GM18909 (cell line): ENCODE results near the gene PGK1.
"Not testable (repeated sequence)": the region's sequence is repeated elsewhere in the genome, so short reads cannot be mapped to it uniquely, and the experiment has no call there.

ENCODE experiments used
- ATAC-seq: cut with Tn5 transposase; IDR thresholded peaks from one replicate; pipeline ENCODE4 v1.9.1; 2021; ENCODE audit warnings: mild to moderate bottlenecking; ENCODE audit not compliant: unreplicated experiment, poor library complexity

PGK1 gene

DNA sequence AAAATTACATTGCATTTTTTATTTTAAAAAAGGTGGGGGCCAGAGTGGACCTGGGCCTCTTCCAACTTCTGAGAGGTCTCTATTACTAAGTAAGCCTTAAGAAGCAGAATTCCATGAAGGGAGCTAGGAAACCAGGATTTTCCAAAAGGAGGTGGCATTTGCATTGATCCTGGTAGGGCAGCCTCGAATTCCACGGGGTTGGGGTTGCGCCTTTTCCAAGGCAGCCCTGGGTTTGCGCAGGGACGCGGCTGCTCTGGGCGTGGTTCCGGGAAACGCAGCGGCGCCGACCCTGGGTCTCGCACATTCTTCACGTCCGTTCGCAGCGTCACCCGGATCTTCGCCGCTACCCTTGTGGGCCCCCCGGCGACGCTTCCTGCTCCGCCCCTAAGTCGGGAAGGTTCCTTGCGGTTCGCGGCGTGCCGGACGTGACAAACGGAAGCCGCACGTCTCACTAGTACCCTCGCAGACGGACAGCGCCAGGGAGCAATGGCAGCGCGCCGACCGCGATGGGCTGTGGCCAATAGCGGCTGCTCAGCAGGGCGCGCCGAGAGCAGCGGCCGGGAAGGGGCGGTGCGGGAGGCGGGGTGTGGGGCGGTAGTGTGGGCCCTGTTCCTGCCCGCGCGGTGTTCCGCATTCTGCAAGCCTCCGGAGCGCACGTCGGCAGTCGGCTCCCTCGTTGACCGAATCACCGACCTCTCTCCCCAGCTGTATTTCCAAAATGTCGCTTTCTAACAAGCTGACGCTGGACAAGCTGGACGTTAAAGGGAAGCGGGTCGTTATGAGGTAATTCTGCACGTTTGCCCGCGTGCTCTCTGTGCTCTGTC lies at the start of gene PGK1:
PGK1 (plus strand) TSS at position 626 of the 824 bp plus-strand sequence; CDS start at position 719, 93 bp downstream.
- ATAC-seq, result peak; percentile 97

DNA sequence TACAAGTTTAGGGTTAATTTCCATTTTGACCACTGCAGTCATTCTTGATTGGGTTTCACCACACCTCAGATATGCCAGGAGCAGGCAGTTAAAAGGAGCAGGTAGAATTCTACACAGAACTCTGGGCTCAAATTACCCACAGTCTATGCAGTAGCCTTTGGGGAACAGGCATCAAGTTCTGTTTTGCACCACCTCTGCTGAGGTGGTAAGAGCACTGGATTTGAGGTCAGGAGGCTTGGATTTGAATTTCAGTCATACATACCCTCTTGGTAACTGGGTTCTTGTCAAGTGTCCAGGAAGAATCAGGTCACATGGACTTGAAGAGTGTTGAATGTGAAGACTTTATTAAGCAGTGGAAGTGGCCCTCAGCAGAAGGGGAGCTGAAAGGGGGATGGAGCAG lies 40.4 kb upstream of the PGK1 start:
- no peak for ATAC-seq

- no peak for ATAC-seq
Observed at GRCh38 chrX:78064152-78064551, 39.9 kb upstream of the PGK1 start.

- ATAC-seq, result peak; percentile 86
Observed at GRCh38 chrX:78064698-78065601, 39.1 kb upstream of the PGK1 start.

DNA sequence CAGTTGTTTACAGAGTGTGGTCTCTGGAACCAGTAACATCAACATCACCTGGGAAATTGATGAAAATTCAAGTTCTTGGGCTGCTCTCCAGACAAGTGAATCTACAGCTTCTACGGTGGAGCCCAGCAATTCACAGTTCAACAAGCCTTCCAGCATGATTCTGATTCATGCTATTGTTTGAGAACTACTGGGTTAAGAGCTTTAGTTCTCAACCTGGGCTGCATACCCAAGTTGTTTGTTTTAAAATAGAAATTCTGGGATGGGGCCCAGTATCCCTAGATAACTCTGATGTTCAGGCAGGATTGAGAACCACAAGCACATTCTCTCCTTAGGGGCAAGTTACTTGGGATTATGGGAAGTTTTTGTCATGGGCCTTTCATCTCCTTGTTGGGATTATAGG lies 37.9 kb upstream of the PGK1 start:
- no peak for ATAC-seq

- no peak for ATAC-seq
Observed at GRCh38 chrX:78071331-78071730, 32.7 kb upstream of the PGK1 start.

DNA sequence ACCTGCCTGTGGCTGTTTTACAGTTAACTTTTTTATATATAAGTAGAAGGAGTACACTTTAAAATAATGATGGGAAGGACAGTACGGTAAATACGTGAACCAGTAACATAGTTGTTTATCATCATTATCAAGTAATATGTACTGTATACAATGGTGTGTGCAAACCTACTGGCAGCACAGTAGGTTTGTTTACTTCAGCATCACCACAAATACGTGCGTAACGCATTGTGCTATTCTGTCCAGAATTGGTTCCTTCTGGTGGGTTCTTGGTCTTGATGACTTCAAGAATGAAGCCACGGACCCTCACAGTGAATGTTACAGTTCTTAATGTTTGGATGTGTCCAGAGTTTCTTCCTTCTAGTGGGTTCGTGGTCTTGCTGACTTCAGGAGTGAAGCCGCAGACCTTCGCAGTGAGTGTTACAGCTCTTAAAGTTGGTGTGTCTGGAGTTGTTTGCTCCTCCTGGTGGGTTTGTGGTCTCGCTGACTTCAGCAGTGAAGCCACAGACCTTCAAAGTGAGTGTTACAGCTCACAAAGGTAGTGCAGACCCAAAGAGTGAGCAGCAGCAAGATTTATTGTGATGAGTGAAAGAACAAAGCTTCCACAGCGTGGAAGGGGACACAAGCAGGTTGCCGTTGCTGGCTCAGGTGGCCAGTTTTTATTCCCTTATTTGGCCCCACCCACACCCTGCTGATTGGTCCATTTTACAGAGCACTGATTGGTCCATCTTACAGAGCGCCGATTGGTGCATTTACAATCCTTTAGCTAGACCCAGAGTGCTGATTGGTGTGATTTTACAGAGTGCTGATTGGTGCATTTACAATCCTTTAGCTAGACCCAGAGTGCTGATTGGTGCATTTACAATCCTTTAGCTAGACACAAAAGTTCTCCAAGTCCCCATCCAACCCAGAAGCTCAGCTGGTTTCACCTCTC lies 30.6 kb upstream of the PGK1 start:
- not testable (repeated sequence) for ATAC-seq

GRCh38 chrX:78074088-78074487 lies 30.0 kb upstream of the PGK1 start:
- ATAC-seq, result peak; percentile 65

DNA sequence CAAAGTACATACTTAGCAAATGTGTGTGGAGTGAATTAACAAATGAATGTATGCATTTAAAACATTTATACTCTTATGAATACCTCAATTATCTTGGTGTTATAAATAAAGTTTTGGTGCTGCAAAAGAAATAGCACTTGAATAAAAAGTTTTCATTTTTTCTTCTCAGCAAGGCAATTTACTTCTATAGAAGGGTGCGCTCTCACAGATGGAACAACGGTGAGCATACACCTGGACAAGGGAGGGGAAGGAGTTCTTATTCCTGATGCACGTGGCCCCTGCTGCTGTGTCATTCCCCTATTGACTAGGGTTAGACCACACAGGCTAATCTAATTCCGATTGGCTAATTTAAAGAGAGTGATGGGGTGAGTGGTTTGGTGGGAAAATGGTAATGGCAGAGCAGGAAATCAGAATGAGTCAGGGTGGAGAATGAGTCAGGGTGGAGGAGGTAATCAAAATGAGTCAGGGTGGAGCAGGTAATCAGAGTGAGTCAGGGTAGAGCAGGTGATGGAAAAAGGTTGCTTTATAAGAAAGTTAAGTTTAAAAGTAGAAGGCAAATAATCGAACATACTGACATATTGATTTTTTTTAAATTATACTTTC lies 28.2 kb upstream of the PGK1 start:
- no peak for ATAC-seq

DNA sequence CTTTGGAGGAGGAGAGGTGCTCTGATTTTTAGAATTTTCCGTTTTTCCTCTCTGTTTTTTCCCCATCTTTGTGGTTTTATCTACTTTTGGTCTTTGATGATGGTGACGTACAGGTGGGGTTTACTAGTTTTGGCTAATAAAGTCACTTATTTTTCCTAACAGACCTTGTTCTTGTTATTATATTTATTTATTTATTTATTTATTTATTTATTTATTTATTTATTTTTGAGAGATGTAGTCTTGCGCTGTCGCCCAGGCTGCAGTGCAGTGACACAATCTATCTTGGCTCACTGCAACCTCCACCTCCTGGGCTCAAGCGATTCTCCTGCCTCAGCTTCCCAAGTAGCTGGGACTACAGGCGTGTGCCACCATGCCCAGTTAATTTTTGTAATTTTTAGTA lies 22.6 kb upstream of the PGK1 start:
- ATAC-seq, result not testable (repeated sequence)

GRCh38 chrX:78092296-78092695 lies 11.8 kb upstream of the PGK1 start:
- peak; percentile 92 for ATAC-seq

GRCh38 chrX:78098108-78098507 lies 5.9 kb upstream of the PGK1 start:
- ATAC-seq, result no peak

DNA sequence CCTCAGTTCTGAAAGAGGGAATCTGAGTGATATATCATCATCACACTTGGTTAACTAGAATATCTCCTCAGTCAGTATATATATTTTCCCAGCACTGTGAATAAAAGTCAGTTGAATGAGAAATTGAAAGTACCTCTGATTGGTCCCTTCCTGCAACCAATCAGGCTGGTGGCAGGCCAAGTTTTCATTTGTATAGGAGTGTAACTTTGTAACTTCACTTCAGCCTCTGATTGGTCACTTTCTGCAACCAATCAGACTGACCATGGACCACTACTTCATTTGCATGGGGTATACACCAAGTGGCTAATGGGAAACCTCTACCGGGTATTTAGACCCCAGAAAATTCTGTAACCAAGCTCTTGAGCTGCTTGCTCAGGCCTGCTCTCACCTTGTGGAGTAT lies 2.0 kb upstream of the PGK1 start:
- ATAC-seq, result no peak

DNA sequence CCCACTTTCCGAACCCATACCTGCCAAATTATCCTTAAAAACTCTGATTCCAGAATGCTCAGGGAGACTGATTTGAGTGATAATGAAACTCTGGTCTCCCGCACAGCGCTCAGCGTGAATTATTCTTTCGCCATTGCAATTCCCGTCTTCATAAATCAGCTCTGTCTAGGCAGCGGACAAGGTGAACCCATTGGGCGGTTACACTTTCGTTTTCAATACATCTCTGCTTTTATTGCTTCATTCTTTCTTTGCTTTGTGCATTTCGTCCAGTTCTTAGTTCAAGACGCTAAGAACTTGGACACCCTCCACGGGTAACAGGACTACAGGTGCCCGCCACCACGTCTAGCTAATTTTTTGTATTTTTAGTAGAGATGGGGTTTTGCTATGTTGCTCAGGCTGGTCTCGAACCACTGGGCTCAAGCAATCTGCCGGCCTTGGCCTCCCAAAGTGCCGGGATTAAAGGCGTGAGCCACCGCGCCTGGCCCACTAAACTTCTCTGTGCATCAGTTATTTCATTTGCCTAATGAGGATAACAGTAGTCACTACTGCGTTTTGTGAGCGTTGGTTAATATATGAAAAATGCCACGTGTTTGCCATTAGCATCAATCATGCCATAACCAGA lies 936 bp upstream of the PGK1 start:
- ATAC-seq, result no peak

- no peak for ATAC-seq
Observed at GRCh38 chrX:78104447-78105176, 564 bp downstream of the PGK1 start.

DNA sequence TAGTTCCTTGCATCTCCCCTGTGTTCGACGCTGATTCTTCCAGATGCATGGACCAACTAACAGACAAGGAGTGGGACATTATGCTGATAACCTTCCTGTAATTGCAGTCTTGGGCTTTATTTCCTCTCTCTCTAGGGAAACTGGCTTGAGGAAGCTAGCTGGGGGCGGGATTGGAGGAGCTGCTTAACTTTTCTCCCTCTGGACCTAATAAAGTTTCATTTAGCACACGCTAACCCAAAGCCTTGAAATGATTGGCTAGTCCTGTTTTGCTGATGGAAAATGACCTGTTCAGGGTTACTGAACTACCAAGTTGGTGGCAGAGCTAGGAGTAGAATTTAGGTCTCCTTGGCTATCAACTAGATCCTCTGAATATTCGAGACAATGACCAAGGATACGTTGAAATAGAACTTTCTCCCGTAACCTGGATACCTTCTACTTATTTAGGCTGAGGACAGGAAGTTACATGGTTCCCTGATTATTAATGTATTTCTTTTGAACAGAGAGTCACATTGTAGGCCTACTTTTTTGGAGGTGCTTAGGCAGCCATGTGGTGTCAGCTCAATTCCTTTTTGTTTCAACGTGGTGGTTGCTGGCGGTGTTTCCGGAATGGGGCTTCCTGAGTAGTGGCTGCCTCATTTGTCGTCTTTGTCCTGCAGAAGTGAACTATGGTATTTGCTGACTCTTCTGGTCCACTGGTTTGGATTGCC lies 2.0 kb downstream of the PGK1 start:
- ATAC-seq, result no peak

GRCh38 chrX:78106651-78106986 lies 2.6 kb downstream of the PGK1 start:
- no peak for ATAC-seq

DNA sequence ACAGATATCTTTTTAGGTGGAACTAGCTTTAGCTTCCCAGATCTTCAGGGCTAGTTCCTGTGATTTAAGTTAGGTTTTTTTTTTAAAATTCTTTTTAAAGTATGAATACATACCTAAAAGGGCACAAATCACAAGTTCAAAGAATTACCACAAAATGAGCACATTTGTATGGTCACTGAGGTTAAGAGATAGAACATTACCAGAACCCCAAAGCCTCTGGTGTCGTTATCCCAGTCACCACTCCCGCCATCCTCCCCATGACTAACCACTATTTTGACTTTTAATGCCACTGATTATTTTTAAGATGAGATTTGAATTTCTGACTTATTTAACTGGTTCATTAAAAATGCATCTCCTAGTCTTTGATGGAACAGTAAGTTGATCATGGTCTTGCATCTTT lies 5.4 kb downstream of the PGK1 start:
- ATAC-seq, result no peak
